ENCODE data around the gene ARHGAP15.

ARHGAP15 gene

DNA sequence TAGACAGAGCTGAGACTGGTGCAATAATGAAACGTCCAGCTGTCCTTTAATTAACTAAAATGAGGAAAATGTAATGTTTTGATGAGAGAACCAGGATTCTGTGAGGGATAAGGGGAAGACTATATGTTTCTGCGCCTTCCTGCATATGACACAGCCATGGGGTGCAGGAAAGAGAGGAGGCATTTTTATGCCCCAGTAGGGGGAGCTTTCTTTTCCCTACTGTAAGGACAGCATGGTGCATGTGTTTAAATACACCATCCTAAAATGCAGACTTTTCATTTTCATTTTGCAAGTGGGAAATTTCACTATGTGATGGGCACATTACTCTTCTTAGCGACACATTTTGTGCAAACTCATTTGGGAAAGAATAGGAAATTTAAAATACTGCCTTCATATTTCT, 446.1 kb downstream of the ARHGAP15 start:
- no peaks in the 10 kb centered on the region for H3K36me3 ChIP-seq (ENCODE audit: control insufficient read depth, low read length)

GRCh38 chr2:143577489-143577888, 448.3 kb downstream of the ARHGAP15 start:
- Histone ChIP-seq H3K27ac (ENCODE audit: low read depth, low read length) (no peak overlapping the region), H3K4me2 (ENCODE audit: low read length) (no peak overlapping the region), H3K4me1 (ENCODE audit: control insufficient read depth, low read length) (no peaks in the 10 kb centered on the region), H3K4me3 (ENCODE audit: low read length) (no peak overlapping the region), H3K79me2 (ENCODE audit: control insufficient read depth, low read length) (no peaks in the 10 kb centered on the region), H3K27me3 (ENCODE audit: control insufficient read depth, low read length) (no peaks in the 10 kb centered on the region), H3K9me3 (ENCODE audit: control insufficient read depth, insufficient read depth, low read length) (no peaks in the 10 kb centered on the region), H3K9me2 (replicated peaks; ENCODE audit: control insufficient read depth, low read length) (no peaks in the 10 kb centered on the region), H4K20me1 (ENCODE audit: control insufficient read depth, insufficient read depth, low read depth, low read length) (no peaks in the 10 kb centered on the region), H3F3A (ENCODE audit: control insufficient read depth, insufficient read depth) (no peaks in the 10 kb centered on the region), H3K36me3 (ENCODE audit: control insufficient read depth, low read length) (no peaks in the 10 kb centered on the region)
- TF ChIP-seq, protein P1, sequence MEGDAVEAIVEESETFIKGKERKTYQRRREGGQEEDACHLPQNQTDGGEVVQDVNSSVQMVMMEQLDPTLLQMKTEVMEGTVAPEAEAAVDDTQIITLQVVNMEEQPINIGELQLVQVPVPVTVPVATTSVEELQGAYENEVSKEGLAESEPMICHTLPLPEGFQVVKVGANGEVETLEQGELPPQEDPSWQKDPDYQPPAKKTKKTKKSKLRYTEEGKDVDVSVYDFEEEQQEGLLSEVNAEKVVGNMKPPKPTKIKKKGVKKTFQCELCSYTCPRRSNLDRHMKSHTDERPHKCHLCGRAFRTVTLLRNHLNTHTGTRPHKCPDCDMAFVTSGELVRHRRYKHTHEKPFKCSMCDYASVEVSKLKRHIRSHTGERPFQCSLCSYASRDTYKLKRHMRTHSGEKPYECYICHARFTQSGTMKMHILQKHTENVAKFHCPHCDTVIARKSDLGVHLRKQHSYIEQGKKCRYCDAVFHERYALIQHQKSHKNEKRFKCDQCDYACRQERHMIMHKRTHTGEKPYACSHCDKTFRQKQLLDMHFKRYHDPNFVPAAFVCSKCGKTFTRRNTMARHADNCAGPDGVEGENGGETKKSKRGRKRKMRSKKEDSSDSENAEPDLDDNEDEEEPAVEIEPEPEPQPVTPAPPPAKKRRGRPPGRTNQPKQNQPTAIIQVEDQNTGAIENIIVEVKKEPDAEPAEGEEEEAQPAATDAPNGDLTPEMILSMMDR (IDR thresholded peaks at IDR 0.05; ENCODE audit: low read depth, low read length, poor library complexity, severe bottlenecking): no peak
- no peak for TF ChIP-seq EZH2phosphoT487 (IDR thresholded peaks at IDR 0.05; ENCODE audit: borderline replicate concordance, low read length)

More for the DNA sequence above, 446.1 kb downstream of the ARHGAP15 start:
- H3K4me3 ChIP-seq (ENCODE audit: low read length): no peak overlapping the region
- H3F3A ChIP-seq (ENCODE audit: control insufficient read depth, insufficient read depth): no peaks in the 10 kb centered on the region
- no peaks in the 10 kb centered on the region for H3K79me2 ChIP-seq (ENCODE audit: control insufficient read depth, low read length)
- no peak overlapping the region for H3K4me2 ChIP-seq (ENCODE audit: low read length)
- TF ChIP-seq, protein P1 (IDR thresholded peaks at IDR 0.05; ENCODE audit: low read depth, low read length, poor library complexity, severe bottlenecking): peak; percentile 41
- TF ChIP-seq EZH2phosphoT487 (IDR thresholded peaks at IDR 0.05; ENCODE audit: borderline replicate concordance, low read length): no peak
- H3K9me2 ChIP-seq (replicated peaks; ENCODE audit: control insufficient read depth, low read length): no peaks in the 10 kb centered on the region; the same call in 1 of the 2 replicates
- no peak overlapping the region for H3K27ac ChIP-seq (ENCODE audit: low read depth, low read length)
- H3K9me3 ChIP-seq (ENCODE audit: control insufficient read depth, insufficient read depth, low read length): no peaks in the 10 kb centered on the region
- no peaks in the 10 kb centered on the region for H3K27me3 ChIP-seq (ENCODE audit: control insufficient read depth, low read length)
- no peaks in the 10 kb centered on the region for H3K4me1 ChIP-seq (ENCODE audit: control insufficient read depth, low read length)
- no peaks in the 10 kb centered on the region for H4K20me1 ChIP-seq (ENCODE audit: control insufficient read depth, insufficient read depth, low read depth, low read length)

- Histone ChIP-seq H3K36me3 (ENCODE audit: control insufficient read depth, low read length) (no peaks in the 10 kb centered on the region), H3K9me2 (replicated peaks; ENCODE audit: control insufficient read depth, low read length) (no peaks in the 10 kb centered on the region), H3K4me2 (ENCODE audit: low read length) (no peak overlapping the region), H3K4me3 (ENCODE audit: low read length) (no peak overlapping the region), H3F3A (ENCODE audit: control insufficient read depth, insufficient read depth) (no peaks in the 10 kb centered on the region), H3K27me3 (ENCODE audit: control insufficient read depth, low read length) (no peaks in the 10 kb centered on the region), H3K4me1 (ENCODE audit: control insufficient read depth, low read length) (no peaks in the 10 kb centered on the region), H4K20me1 (ENCODE audit: control insufficient read depth, insufficient read depth, low read depth, low read length) (no peaks in the 10 kb centered on the region), H3K9me3 (ENCODE audit: control insufficient read depth, insufficient read depth, low read length) (no peaks in the 10 kb centered on the region), H3K79me2 (ENCODE audit: control insufficient read depth, low read length) (no peaks in the 10 kb centered on the region), H3K27ac (ENCODE audit: low read depth, low read length) (no peak overlapping the region)
- TF ChIP-seq EZH2phosphoT487 (IDR thresholded peaks at IDR 0.05; ENCODE audit: borderline replicate concordance, low read length): no peak
- TF ChIP-seq, protein P1 (IDR thresholded peaks at IDR 0.05; ENCODE audit: low read depth, low read length, poor library complexity, severe bottlenecking): no peak
Measured at GRCh38 chr2:143579456-143579855, 450.2 kb downstream of the ARHGAP15 start.
